SK-N-SH treated with all-trans-retinoic acid at 6 μM for 48 hours (cell line): Measurements from ENCODE around the gene FHIT.

Experiments used
- ATAC-seq: fragments of 200-7000 bp; cut with Tn5 transposase; 3 replicates; pipeline ENCODE4 v1.9.1; 2020; ENCODE audit warnings: mild to moderate bottlenecking, moderate library complexity
- ARNTL ChIP-seq: fragments of 450-650 bp; formaldehyde crosslinking; IDR thresholded peaks from 2 replicates; pipeline ENCODE4 v1.5.0; 2020; ENCODE audit warnings: low read depth, mild to moderate bottlenecking, moderate library complexity, borderline replicate concordance
- BACH2 ChIP-seq: fragments of 250-450 bp; sonication (Bioruptor Pico); IDR thresholded peaks from 2 replicates; pipeline ENCODE4 v1.9.0; 2021; ENCODE audit warnings: mild to moderate bottlenecking, borderline replicate concordance
- CSDC2 ChIP-seq: fragments of 250-450 bp; sonication (Bioruptor Pico); IDR thresholded peaks from 2 replicates; pipeline ENCODE4 v1.5.0; 2020; ENCODE audit warnings: mild to moderate bottlenecking, moderate library complexity
- ESRRG ChIP-seq: fragments of 250-450 bp; sonication (Bioruptor Pico); IDR thresholded peaks from 2 replicates; pipeline ENCODE4 v1.6.1; 2021; ENCODE audit warnings: mild to moderate bottlenecking
- GLIS3 ChIP-seq: fragments of 250-450 bp; sonication (Bioruptor Pico); IDR thresholded peaks from 2 replicates; pipeline ENCODE4 v1.5.0; 2020; ENCODE audit warnings: mild to moderate bottlenecking, moderate library complexity
- ISL1 ChIP-seq: fragments of 250-450 bp; sonication (Bioruptor Pico); IDR thresholded peaks from 2 replicates; pipeline ENCODE4 v2.1.2; 2022; ENCODE audit warnings: mild to moderate bottlenecking, moderate library complexity
- OSR1 ChIP-seq: fragments of 250-450 bp; sonication (Bioruptor Pico); IDR thresholded peaks from 2 replicates; pipeline ENCODE4 v1.8.0; 2022; ENCODE audit warnings: moderate library complexity, mild to moderate bottlenecking, inconsistent platforms
- PATZ1 ChIP-seq: fragments of 250-450 bp; sonication (Bioruptor Pico); IDR thresholded peaks from 2 replicates; pipeline ENCODE4 v1.8.0; 2020; ENCODE audit warnings: mild to moderate bottlenecking, moderate library complexity, borderline replicate concordance
- POU6F1 ChIP-seq: fragments of 250-450 bp; sonication (Bioruptor Pico); IDR thresholded peaks from 2 replicates; pipeline ENCODE4 v1.8.0; 2021; ENCODE audit warnings: low read depth, mild to moderate bottlenecking, moderate library complexity, borderline replicate concordance
- PPARA ChIP-seq: fragments of 250-450 bp; sonication (Bioruptor Pico); IDR thresholded peaks from 2 replicates; pipeline ENCODE4 v1.5.0; 2020; ENCODE audit warnings: mild to moderate bottlenecking, borderline replicate concordance
- RARB ChIP-seq: fragments of 250-450 bp; sonication (Bioruptor Pico); IDR thresholded peaks from 2 replicates; pipeline ENCODE4 v1.8.0; 2021; ENCODE audit warnings: mild to moderate bottlenecking, moderate library complexity
- SNAI2 ChIP-seq: fragments of 250-450 bp; sonication (Bioruptor Pico); IDR thresholded peaks from 2 replicates; pipeline ENCODE4 v1.5.0; 2020; ENCODE audit warnings: mild to moderate bottlenecking, moderate library complexity
- TOX ChIP-seq: fragments of 250-450 bp; sonication (Bioruptor Pico); IDR thresholded peaks from 2 replicates; pipeline ENCODE4 v1.8.0; 2021; ENCODE audit warnings: mild to moderate bottlenecking, moderate library complexity, borderline replicate concordance
- TSHZ2 ChIP-seq: fragments of 250-450 bp; sonication (Bioruptor Pico); IDR thresholded peaks from 2 replicates; pipeline ENCODE4 v1.5.0; 2020; ENCODE audit warnings: mild to moderate bottlenecking, moderate library complexity
- ZC3H10 ChIP-seq: fragments of 250-450 bp; sonication (Bioruptor Pico); IDR thresholded peaks from 2 replicates; pipeline ENCODE4 v1.5.1; 2021; ENCODE audit warnings: mild to moderate bottlenecking, moderate library complexity
- ZFP3 ChIP-seq: fragments of 250-450 bp; sonication (Bioruptor Pico); IDR thresholded peaks from 2 replicates; pipeline ENCODE4 v1.5.0; 2020; ENCODE audit warnings: mild to moderate bottlenecking, moderate library complexity
- ZFP30 ChIP-seq: fragments of 450-650 bp; formaldehyde crosslinking; IDR thresholded peaks from 2 replicates; pipeline ENCODE4 v1.5.0; 2022; ENCODE audit warnings: mild to moderate bottlenecking, moderate library complexity
- ZNF565 ChIP-seq: fragments of 450-650 bp; formaldehyde crosslinking; conservative IDR thresholded peaks from 2 replicates; pipeline ENCODE4 v1.5.0; 2020; ENCODE audit warnings: low read depth, mild to moderate bottlenecking, moderate library complexity
- ZNF70 ChIP-seq: fragments of 450-650 bp; formaldehyde crosslinking; IDR thresholded peaks from 2 replicates; pipeline ENCODE4 v1.5.0; 2020; ENCODE audit warnings: mild to moderate bottlenecking, moderate library complexity
- ZNF8 ChIP-seq: fragments of 450-650 bp; formaldehyde crosslinking; IDR thresholded peaks from 2 replicates; pipeline ENCODE4 v1.5.0; 2020; ENCODE audit warnings: mild to moderate bottlenecking, moderate library complexity
- TF ChIP-seq, protein P1 (sequence below): fragments of 250-450 bp; sonication (Bioruptor Pico); IDR thresholded peaks from 2 replicates; pipeline ENCODE4 v1.5.1; 2021; ENCODE audit warnings: mild to moderate bottlenecking, moderate library complexity

The FHIT gene

DNA sequence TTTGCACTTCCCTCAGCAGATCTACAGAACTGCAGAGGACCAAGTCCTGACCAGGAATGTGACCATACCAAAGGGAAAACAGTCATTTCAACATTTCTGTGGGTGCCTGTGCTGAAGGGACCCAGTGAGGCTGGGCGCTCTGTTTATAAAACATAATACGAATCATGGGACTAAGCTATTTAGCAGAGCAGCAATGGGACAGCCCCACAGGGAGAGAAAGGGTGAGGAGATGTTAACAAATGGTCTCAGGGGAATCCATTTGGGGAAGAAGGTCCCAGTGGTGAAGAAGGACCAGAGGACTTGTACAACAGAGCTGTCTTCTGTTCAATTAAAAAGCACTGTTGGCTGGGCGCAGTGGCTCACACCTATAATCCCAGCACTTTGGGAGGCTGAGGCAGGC is 1025.4 kb downstream of the FHIT start (continued):
- TF ChIP-seq TSHZ2 = no peak
- TF ChIP-seq RARB (CRISPR knock-in tag) = no peak
- TF ChIP-seq ESRRG (CRISPR knock-in tag) = no peak
- no peak for TF ChIP-seq OSR1 (CRISPR knock-in tag)
- no peak for TF ChIP-seq ZC3H10 (CRISPR knock-in tag)
- TF ChIP-seq ZNF70 (CRISPR knock-in tag) = no peak
- TF ChIP-seq BACH2 (CRISPR knock-in tag) = no peak
- TF ChIP-seq POU6F1 (CRISPR knock-in tag) = no peak
- TF ChIP-seq ISL1 (CRISPR knock-in tag) = no peak
- TF ChIP-seq ZFP30 (CRISPR knock-in tag) = no peak
- no peak for TF ChIP-seq GLIS3
- no peak for TF ChIP-seq ARNTL (CRISPR knock-in tag)

DNA sequence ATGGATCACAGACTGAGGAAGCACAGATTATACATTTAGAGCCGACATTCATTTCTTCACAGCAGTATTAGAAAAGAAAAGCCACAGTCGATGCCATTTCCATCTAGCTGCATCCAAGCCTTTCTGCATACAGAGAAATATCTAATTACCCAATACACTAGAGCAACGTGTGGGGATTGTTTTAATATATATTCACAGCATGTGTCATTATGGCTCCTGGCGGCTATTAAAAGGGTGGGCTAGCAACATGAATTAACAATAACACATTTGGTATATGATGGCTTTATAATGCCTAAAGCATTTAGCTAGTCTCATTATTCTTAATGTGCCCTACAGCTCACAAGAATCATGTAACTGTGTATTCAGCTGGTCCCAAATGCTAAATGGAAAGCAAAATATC is 1030.5 kb downstream of the FHIT start:
- no peak for ATAC-seq
- no peak for TF ChIP-seq ZNF8 (CRISPR knock-in tag)
- TF ChIP-seq ISL1 (CRISPR knock-in tag) = no peak
- TF ChIP-seq TOX (CRISPR knock-in tag) = no peak
- TF ChIP-seq ESRRG (CRISPR knock-in tag) = no peak
- TF ChIP-seq RARB (CRISPR knock-in tag) = no peak
- no peak for TF ChIP-seq ZNF565 (CRISPR knock-in tag)
- TF ChIP-seq ZFP3 (CRISPR knock-in tag) = no peak
- no peak for TF ChIP-seq PPARA (CRISPR knock-in tag)
- no peak for TF ChIP-seq BACH2 (CRISPR knock-in tag)
- no peak for TF ChIP-seq TSHZ2
- no peak for TF ChIP-seq GLIS3
- TF ChIP-seq PATZ1 (CRISPR knock-in tag) = no peak

GRCh38 chr3:60219501-60219900 is 1031.8 kb downstream of the FHIT start:
- no peak for ATAC-seq
- no peak for TF ChIP-seq CSDC2 (CRISPR knock-in tag)
- TF ChIP-seq ZNF8 (CRISPR knock-in tag) = no peak
- no peak for TF ChIP-seq GLIS3
- no peak for TF ChIP-seq SNAI2
- TF ChIP-seq ZNF565 (CRISPR knock-in tag) = no peak
- no peak for TF ChIP-seq ESRRG (CRISPR knock-in tag)
- no peak for TF ChIP-seq ZNF70 (CRISPR knock-in tag)
- TF ChIP-seq, protein P1, sequence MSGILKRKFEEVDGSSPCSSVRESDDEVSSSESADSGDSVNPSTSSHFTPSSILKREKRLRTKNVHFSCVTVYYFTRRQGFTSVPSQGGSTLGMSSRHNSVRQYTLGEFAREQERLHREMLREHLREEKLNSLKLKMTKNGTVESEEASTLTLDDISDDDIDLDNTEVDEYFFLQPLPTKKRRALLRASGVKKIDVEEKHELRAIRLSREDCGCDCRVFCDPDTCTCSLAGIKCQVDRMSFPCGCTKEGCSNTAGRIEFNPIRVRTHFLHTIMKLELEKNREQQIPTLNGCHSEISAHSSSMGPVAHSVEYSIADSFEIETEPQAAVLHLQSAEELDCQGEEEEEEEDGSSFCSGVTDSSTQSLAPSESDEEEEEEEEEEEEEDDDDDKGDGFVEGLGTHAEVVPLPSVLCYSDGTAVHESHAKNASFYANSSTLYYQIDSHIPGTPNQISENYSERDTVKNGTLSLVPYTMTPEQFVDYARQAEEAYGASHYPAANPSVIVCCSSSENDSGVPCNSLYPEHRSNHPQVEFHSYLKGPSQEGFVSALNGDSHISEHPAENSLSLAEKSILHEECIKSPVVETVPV = no peak
- no peak for TF ChIP-seq PATZ1 (CRISPR knock-in tag)
